Measurements from ENCODE around the gene DAB2IP. TPM values are rescaled to one million over a fixed set of nuclear protein-coding genes. Genes with fewer than 3 reads are reported as not detected.

Gene DAB2IP
- total RNA-seq, 1 experiment from 2014 or later: 31.0 TPM

GRCh38 chr9:121776001-121776738 is 124.7 kb downstream of the DAB2IP start:
- no peak overlapping the region for H3K4me3 ChIP-seq (replicated peaks in 1 of 2; ENCODE audit: low read depth in 1 of 2, low read length in 2 of 2)
- no TSS peak for BruUV-seq (replicated peaks)
- DNase-seq (ENCODE audit: low read depth, low spot score) (no peak), ATAC-seq (no peak)
- no peaks in the 10 kb centered on the region for H4K20me1 ChIP-seq (ENCODE audit: insufficient read depth)
- H3K27me3 ChIP-seq (ENCODE audit: insufficient read depth, low read length): no peaks in the 10 kb centered on the region
- H3K4me2 ChIP-seq (ENCODE audit: low read length): no peak overlapping the region
- H3K36me3 ChIP-seq (ENCODE audit: control insufficient read depth in 1 of 2, insufficient read depth in 2 of 2, low read length in 2 of 2): peaks cover 0 to 2% of the 10 kb centered on the region in 2 experiments; a peak in 2 of 4 replicates
- H3K9me2 ChIP-seq (ENCODE audit: insufficient read depth): no peaks in the 10 kb centered on the region
- no peak overlapping the region for H3K9ac ChIP-seq (ENCODE audit: low read length)
- ChIA-PET RAD21 (ENCODE audit: low non-redundant PET in 1 of 2, low total read pairs in 2 of 2, uncharacterized antibody in 2 of 2, unreplicated experiment in 2 of 2) (no interaction called here), POLR2A (no interaction called here), CTCF (no interaction called here)
- no peaks in the 10 kb centered on the region for H3K79me2 ChIP-seq (ENCODE audit: insufficient read depth, low read length)
- no peaks in the 10 kb centered on the region for H3K9me3 ChIP-seq (ENCODE audit: control insufficient read depth in 1 of 2, insufficient read depth in 1 of 2, low read depth in 1 of 2, low read length in 2 of 2)
- no peak overlapping the region for H2AFZ ChIP-seq (ENCODE audit: low read depth, low read length, poor library complexity, severe bottlenecking)
- H3K4me1 ChIP-seq (ENCODE audit: control insufficient read depth in 1 of 2, insufficient read depth in 2 of 2, low read length in 2 of 2): no peaks in the 10 kb centered on the region
- TF ChIP-seq ZFX (IDR thresholded peaks at IDR 0.05) (no peak), EGR1 (IDR thresholded peaks at IDR 0.05; ENCODE audit: low read depth) (no peak), EZH2 (IDR thresholded peaks at IDR 0.05) (no peak), CTCF (IDR thresholded peaks at IDR 0.05 in 2 of 3, conservative IDR thresholded peaks at IDR 0.05 in 1 of 3; ENCODE audit: borderline replicate concordance in 1 of 3, insufficient read depth in 1 of 3, low read depth in 2 of 3, low read length in 2 of 3) (no peak), SP1 (IDR thresholded peaks at IDR 0.05; ENCODE audit: low read depth) (no peak), POLR2AphosphoS5 (IDR thresholded peaks at IDR 0.05; ENCODE audit: low read depth, low read length) (no peak)
- H3K27ac ChIP-seq (ENCODE audit: low read depth, low read length): no peak overlapping the region
- intact Hi-C loops (cut with micrococcal nuclease): no loop called here

All from HCT116 (cell line).